Testis (tissue), 3 donors: ENCODE data around the gene PTGIR. TPM values are rescaled to one million over a fixed set of nuclear protein-coding genes. Genes with fewer than 3 reads are reported as not detected.

ENCODE experiments used
- DNase-seq: peaks from one replicate; pipeline ENCODE4 v3.0.0-alpha.2; 2019
- H3K27ac ChIP-seq, 2 donors: fragments of 200-600 bp; sonication (generic); one replicate each; pipeline ENCODE4 v1.5.1; 2019
- H3K27me3 ChIP-seq: fragments of 200-600 bp; sonication (generic); one replicate; pipeline ENCODE4 v1.5.1; 2019
- H3K36me3 ChIP-seq: fragments of 200-600 bp; sonication (generic); one replicate; pipeline ENCODE4 v1.5.1; 2017; ENCODE audit warnings: low read depth; ENCODE audit errors: missing control alignments
- H3K4me1 ChIP-seq: fragments of 200-600 bp; sonication (generic); one replicate; pipeline ENCODE4 v1.5.1; 2019
- H3K4me3 ChIP-seq, 2 donors: fragments of 200-600 bp; sonication (generic); one replicate each; pipeline ENCODE4 v1.5.1; 2017 to 2019
- H3K9me3 ChIP-seq: fragments of 200-600 bp; sonication (generic); one replicate; pipeline ENCODE4 v1.5.1; 2017
- CTCF ChIP-seq, 3 experiments: fragments of 450-650 bp in 2 of 3; fragments of 200-600 bp in 1 of 3; sonication (generic) in 1 of 3; IDR thresholded peaks; one replicate each; pipeline ENCODE4 v1.5.1; 2016 to 2019; ENCODE audit warnings: antibody characterized with exemption in 3 of 3, mild to moderate bottlenecking in 2 of 3, moderate library complexity in 1 of 3
- POLR2A ChIP-seq: fragments of 450-650 bp; IDR thresholded peaks from one replicate; pipeline ENCODE4 v1.6.1; 2017; ENCODE audit warnings: antibody characterized with exemption, mild to moderate bottlenecking, moderate library complexity
- WGBS, 2 donors: methylation state at CpG; one replicate each; pipeline ENCODE4 v1.1.5; 2018; 5-methylcytosine and 5-hydroxymethylcytosine counted together
- intact Hi-C: fragments of 100-400 bp; cut with DNase I; formaldehyde crosslinking; loops from one replicate; pipeline ENCODE4 v1.15.1; 2023; ENCODE audit warnings: low total_unique reads
- polyA plus RNA-seq: library from polyadenylated mRNA; stranded (reverse); fragments of 350-450 nt; fragmentation: Illumina TruSeq; extraction: RNeasy Lipid Tissue Mini Kit (QIAGEN cat#74804); gene quantifications from one replicate; pipeline ENCODE4 v1.2.3, GENCODE V29; 2014; ENCODE audit warnings: low read depth, low replicate concordance; ENCODE audit not compliant: insufficient read depth
- total RNA-seq, 2 donors: library from RNA; depleted of rRNA; stranded (reverse); fragments of >200 nt; gene quantifications; one replicate each; pipeline ENCODE4 v1.2.3, GENCODE V29; 2016

PTGIR gene
- total and polyA plus RNA-seq, 3 donors from 2014 or later: 0.63 to 1.0 (median 0.87) TPM

GRCh38 chr19:46620267-46620666 lies 4.6 kb downstream of the PTGIR start:
- no peak overlapping the region for H3K4me3 ChIP-seq
- no peaks in the 10 kb centered on the region for H3K27me3 ChIP-seq
- DNase-seq: no peak
- intact Hi-C loops: no loop called here
- H3K36me3 ChIP-seq: no peaks in the 10 kb centered on the region
- H3K9me3 ChIP-seq: no peaks in the 10 kb centered on the region
- TF ChIP-seq CTCF (IDR thresholded peaks at IDR 0.05) (no peak), POLR2A (no peak)
- H3K27ac ChIP-seq: no peak overlapping the region
- 85 to 86% methylated on average over 3 of the region's 3 CpGs for WGBS, 2 donors
- H3K4me1 ChIP-seq: no peaks in the 10 kb centered on the region

GRCh38 chr19:46618670-46619231 lies 6.1 kb downstream of the PTGIR start:
- Histone ChIP-seq H3K27ac (no peak overlapping the region), H3K4me1 (no peaks in the 10 kb centered on the region), H3K36me3 (no peaks in the 10 kb centered on the region), H3K27me3 (no peaks in the 10 kb centered on the region), H3K4me3 (no peak overlapping the region), H3K9me3 (no peaks in the 10 kb centered on the region)
- DNase-seq: no peak
- WGBS, 2 donors: 71 to 75% methylated on average over 9 of the region's 9 CpGs
- intact Hi-C loops: no loop called here
- TF ChIP-seq POLR2A (no peak), CTCF (IDR thresholded peaks at IDR 0.05) (no peak)

GRCh38 chr19:46617601-46618000 lies 7.3 kb downstream of the PTGIR start:
- Histone ChIP-seq H3K27ac (no peak overlapping the region), H3K36me3 (no peaks in the 10 kb centered on the region), H3K4me3 (no peak overlapping the region), H3K27me3 (no peaks in the 10 kb centered on the region), H3K9me3 (no peaks in the 10 kb centered on the region), H3K4me1 (no peaks in the 10 kb centered on the region)
- intact Hi-C loops: no loop called here
- no peak for DNase-seq
- TF ChIP-seq CTCF (IDR thresholded peaks at IDR 0.05) (no peak), POLR2A (no peak)
- WGBS, 2 donors: 91 to 93% methylated on average over 6 of the region's 6 CpGs

GRCh38 chr19:46616631-46617322 lies 8.1 kb downstream of the PTGIR start:
- Histone ChIP-seq H3K36me3 (no peaks in the 10 kb centered on the region), H3K27me3 (no peaks in the 10 kb centered on the region), H3K27ac (no peak overlapping the region), H3K4me3 (no peak overlapping the region), H3K9me3 (no peaks in the 10 kb centered on the region), H3K4me1 (no peaks in the 10 kb centered on the region)
- peak; percentile 51 for DNase-seq
- TF ChIP-seq CTCF (IDR thresholded peaks at IDR 0.05) (no peak), POLR2A (no peak)
- WGBS, 2 donors: 44 to 71% methylated on average over 17 of the region's 17 CpGs
- intact Hi-C loops: no loop called here

- Histone ChIP-seq H3K27ac (no peak overlapping the region), H3K36me3 (no peaks in the 10 kb centered on the region), H3K4me3 (no peak overlapping the region), H3K4me1 (no peaks in the 10 kb centered on the region), H3K27me3 (no peaks in the 10 kb centered on the region), H3K9me3 (no peaks in the 10 kb centered on the region)
- TF ChIP-seq CTCF (IDR thresholded peaks at IDR 0.05) (no peak), POLR2A (no peak)
- 91 to 93% methylated on average over 10 of the region's 10 CpGs for WGBS, 2 donors
- intact Hi-C loops: no loop called here
- no peak for DNase-seq
Measured at GRCh38 chr19:46615966-46616365, 8.9 kb downstream of the PTGIR start.
